HG02610 (cell line): ENCODE results near the gene ARHGAP15.
A peak's percentile ranks its signal among the peaks of the same experiment; 100 is the strongest.

Experiments used
- ATAC-seq: cut with Tn5 transposase; IDR thresholded peaks from one replicate; pipeline ENCODE4 v1.9.1; 2021; ENCODE audit warnings: mild to moderate bottlenecking, moderate library complexity; ENCODE audit not compliant: unreplicated experiment

ARHGAP15 gene

DNA sequence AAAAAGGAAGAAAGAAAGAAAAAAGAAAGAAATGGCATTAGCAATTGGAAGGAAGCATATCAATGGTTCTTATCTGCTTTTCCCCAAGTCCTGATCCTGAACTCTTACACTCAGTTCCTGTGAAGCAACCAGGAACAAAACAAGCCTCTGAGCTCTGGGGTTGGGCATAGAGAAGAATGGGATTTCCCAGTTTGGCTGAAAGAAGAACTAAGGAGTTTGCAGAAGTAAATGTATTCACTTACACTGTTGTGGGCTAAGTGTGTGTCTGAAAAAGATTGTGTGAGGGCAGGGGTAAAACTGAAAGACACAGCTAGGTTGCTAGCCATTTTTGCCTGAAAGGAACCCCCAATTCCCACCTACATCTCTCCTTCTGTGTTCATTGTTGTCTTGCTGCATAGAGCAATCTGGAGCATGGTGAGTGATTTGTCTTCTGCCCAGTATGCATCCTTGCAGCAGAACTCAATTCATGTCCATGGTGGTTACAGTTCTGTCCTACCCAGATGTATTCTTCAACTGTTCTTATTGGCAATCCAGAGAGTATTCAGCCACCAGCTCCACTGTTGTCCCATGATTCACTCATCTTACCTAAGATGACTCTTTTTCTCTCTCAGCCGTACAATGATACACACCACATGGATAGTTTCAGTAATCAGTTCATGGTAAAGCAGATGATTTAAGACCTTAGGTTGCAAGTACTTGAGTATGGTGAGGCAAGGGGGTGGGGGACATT lies 348.7 kb downstream of the ARHGAP15 start:
- peak; percentile 71 for ATAC-seq

DNA sequence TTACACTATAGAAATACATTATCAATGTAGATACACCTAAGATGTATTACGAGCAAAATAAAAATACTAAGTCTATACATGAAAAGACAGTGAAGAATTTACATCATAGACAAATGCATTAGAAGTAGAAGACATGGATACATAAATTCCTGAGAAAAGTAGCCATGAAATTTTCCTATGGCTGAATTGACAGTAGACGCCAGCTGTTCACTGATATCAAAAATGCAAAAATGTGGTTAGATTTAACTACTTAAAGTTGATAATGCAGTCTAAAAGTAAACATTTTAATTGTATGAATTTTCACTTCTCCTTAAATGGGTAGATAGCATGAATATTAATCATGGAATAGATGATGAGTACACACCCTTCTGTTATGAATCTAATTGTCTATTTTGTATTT lies 350.9 kb downstream of the ARHGAP15 start:
- no peak for ATAC-seq

DNA sequence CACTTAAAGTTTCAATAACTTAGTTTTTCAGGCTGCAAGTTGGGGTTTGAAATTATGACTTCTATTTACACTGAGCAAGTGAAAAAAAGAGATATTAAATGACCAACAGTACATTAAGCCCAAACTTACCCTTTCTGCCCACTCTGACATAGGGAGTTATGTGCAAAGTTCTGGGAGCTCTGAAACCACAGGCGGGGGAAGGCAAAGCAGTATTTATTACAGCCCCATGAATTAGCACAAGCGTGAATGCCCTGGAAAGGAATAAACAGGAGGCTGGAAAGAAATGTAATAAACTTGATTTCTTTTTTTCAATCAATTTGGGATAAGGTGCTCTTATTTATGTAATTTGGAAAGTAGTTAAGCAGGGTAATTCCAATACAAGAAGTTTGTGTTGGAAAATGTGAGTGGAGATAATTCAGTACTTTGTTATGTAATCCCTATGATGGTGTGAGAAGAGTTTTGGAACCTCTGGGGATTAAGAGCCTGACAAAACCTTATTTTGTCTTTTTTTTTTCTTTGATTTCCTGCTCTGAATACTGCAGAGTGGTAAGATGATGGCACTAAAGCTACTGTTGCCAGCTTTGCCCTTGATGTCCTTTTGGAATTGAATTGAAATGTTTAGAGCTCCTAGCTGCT lies 351.5 kb downstream of the ARHGAP15 start:
- ATAC-seq: no peak

DNA sequence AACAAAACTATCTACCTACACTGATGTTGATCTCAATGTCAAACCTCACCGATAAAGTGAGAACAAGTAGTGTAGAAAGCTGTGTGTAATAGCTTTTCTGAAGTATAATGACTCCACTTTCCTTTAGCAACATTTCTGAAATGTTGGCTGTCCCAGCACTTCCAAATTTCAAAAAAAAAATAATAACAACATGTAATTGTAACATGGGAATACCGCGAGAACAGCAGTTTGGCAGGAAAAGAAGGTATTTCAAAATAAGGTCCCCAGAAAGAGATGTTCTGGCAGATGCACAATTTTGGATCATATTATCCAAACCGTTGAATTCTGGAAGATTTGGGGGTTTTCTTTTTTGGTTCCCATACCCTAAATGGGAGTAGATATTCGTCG lies 352.0 kb downstream of the ARHGAP15 start:
- ATAC-seq: no peak

DNA sequence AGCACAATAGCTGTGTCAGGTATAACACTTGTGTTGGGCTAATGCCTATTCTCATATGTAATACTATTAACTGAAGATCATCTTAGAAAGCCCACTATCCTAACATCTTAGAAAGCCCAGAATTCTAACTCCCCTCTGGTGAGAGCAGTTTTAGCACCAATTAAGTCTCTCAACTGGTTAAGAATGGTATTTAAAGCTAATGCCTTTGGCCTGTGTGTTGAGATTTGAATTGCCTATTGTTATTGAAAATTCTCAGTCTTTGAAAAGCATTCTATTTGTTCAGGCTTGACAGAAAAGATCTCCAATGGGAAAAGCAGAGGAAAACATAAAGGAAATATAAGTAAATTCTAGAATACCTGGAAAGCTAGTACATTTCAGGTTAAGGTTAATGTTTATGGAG lies 352.5 kb downstream of the ARHGAP15 start:
- no peak for ATAC-seq

DNA sequence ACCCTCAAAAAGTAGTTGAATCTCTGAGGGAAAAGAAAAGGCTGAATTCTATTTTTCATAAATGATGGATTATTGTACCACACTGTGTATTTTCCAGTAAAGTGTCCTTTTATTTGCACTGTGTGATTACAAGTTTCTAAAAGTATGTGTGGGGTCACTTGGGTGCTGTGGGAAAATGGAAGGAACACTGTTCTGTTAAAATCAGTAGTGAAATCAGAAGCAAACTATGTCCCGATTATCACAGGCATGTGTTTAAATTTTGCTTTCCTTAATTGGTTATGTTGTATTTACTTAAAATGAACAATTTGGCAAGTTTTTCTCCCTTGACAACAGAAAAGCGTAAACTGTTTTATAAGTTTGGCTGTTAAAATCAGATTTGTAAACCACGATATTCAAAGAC lies 353.1 kb downstream of the ARHGAP15 start:
- ATAC-seq: no peak

DNA sequence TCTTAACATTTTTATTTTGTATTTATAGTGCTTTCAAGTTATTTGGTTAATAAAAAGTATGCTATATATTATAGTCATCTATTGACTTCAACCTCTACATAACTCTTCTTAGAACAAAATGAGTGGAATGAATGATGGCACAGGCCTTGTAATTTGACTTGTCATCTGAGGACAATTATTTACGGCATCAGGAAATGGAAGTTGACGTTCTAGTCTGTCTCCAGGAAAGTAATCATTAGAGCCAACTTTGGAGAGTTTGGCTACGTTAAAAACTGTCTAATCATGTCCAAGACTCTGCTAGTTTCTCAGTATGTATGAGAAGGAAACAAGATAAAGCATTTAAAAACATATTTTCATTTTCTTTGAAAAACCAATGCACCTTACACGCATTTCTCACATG lies 353.6 kb downstream of the ARHGAP15 start:
- ATAC-seq: no peak

DNA sequence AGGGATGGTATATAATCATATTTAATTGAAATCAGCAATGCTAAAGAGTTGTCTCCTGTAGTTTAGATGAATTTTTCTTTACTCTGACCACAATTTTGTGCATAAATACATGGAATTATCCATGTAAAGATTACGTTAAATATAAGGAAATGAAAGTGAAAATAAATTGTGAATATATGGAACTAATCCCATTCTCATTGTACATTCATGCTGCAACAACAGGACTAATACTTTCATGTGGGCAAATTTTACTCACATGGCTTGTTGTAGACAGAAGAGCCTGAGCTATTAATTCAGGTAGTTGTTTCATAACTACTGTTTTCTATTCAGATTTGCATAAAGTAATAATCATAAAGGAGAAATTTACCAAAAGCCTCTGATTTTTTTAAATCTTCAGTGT lies 357.8 kb downstream of the ARHGAP15 start:
- no peak for ATAC-seq

DNA sequence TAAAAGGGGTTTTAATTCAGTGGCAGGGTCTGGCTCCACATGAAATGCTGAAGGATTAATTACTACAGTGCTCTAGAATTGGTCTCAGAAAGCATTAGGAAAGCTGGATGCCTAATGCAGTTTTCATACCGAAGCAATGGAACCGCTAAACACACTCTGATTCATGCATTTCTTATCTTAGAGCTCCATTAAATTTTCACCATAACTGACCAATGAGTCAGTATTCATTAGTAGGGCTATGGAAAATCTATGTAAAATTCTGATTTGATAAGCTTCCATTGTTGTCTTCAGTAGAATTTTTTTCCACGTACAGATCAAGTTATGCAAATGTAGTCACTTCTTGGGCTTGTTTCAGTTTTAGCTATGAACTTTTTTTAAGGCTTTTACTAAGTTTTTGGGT lies 359.9 kb downstream of the ARHGAP15 start:
- ATAC-seq: no peak

DNA sequence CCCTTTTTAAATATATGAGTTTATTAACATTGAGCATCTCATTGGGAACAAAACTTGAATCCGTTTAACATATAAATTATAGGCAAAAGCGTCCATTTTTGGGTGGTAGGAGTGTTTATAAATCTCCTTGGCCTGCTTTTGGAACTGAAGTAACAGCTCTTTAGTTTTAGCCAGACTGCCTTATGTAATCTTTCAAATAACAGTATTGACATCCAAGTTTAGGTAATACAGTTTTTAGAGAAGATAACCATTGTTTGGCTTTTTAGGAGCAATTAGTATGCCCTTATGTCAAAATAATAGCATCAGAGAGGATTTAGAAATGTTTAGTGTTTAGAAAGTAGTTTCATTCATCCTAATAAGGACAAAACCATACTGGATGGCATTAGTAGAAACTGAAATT lies 361.9 kb downstream of the ARHGAP15 start:
- no peak for ATAC-seq

DNA sequence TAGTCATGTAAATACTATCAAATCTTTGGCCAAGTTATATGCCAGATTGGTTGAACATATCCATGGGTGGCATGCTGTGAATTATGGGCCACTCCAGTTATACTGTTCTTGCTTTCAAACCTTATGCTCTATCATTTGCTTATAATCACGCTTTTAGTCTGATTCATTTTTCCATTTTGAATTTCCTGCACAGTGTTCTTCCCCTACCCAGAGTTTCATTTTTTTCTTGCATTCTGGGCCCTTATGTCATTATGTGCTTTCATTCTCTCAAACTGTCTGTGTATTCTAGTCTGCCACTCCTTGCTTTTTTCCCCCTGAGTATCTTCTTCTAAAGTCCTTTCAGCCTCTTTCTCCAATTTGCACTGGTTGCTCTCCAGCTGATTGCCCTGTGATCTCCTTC lies 364.1 kb downstream of the ARHGAP15 start:
- ATAC-seq: no peak

DNA sequence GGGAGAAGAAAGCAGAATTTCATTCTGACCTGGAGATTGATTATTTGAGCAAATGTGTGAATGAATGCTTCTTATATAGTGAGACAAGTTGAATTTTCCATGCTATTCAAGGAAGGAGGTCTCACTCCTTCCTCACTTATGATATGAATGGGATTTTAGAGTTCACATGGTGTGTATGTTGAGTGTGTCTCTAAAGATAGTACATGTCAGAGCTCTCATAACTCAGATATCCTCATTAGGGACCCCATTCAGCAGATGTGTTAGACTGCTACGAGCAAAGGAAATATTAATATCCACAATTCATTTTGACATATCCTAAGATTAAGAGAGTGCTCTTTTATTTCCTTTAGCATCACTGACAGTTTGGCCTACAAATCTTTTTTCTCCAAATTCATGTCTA lies 368.5 kb downstream of the ARHGAP15 start:
- ATAC-seq: no peak

DNA sequence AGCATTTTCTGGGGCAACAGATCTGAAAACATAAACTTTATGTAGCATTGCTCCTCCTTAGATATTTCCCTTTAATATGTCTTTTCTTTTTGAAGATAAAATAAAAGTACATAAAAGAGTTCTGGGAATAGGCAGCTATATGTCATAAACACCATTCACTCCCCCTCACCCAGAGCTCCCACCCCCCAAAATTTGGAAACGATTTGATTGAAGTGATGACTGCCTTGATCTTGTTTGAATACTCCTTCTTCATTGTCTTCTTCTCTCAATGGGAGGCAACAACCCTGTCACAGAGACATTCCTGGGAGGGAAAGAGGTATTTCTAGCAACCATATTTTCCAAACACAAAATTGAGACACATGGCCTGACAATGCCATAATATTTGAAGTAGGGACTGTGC lies 369.3 kb downstream of the ARHGAP15 start:
- no peak for ATAC-seq

DNA sequence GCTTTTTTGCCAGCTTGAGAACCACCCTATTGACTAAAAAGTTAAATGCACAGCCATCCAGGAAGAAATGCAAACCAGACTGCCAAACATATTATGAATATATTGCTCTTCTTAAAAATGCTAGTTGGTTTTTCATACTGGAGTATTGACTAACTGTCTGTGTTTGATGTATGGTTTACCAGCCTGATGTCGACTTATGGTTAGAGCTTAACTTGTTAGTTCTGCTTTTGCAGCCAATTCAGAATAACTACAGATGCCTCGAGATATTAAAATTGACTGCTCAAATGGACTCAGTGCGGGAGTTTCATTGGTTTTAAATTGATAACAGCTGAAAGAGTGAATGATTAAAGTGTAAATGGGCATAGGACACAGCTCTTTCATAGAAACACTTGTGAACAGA lies 369.8 kb downstream of the ARHGAP15 start:
- no peak for ATAC-seq

DNA sequence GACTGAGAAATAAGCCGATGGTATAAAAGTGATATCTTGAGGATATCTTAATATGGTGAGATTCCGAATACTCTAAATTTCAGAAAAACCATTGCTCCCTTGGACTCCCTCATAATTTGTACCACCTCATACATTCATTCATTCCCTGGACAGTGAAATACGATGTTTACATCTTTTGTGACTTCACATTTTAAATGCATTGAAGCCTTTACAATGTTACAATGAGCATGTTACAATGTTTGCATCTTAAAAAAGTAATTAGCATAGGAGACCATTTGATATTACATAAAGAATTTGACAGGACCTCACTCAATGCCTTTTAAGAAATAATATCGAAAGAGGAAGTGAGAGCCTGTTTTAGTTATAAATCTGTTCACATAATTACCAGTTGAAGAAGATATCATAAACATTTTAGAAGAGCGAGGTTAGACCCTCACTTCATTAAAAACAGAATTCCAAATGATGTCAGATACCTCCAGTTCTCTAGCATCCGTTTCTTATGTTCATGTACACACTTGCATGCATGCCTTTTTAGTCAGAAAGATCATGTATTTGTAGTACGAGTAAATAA lies 372.0 kb downstream of the ARHGAP15 start:
- no peak for ATAC-seq

DNA sequence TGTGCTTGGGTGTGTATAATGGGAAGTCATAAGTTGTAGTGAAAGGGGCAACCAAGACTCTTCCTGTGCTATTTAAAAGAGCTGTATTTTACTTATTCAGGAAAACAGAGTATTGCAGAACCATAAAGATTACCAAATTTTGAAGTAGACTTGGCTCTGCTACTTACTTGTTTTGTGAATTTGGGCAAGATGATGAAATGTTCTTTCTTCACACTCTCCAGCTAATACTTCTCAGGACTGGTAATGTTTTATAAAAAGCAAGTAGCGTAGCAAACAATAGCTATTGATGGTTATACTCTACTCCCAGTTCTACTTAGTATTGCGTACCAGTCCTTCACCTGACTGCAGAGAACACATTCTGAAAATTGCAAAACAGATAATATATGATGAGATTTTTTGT lies 374.1 kb downstream of the ARHGAP15 start:
- ATAC-seq: no peak

DNA sequence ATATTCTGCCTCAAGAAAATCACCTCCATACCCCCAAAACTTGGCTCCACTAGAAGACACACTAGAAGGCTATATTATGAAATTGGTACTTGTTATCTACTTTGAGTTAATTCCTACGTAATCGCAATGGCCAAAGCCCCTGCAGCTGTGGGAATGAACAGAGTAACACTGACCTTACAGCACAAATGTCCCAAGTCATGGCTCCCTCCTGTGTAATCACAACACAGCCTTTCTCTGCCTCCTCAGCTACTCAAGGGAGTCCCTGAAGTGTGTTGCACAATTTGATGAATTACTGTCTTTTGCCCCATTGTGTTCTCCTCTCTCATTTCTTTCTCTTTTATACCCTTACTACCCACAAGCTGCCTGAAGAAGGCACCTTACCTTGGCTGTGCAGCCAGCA lies 375.2 kb downstream of the ARHGAP15 start:
- no peak for ATAC-seq

DNA sequence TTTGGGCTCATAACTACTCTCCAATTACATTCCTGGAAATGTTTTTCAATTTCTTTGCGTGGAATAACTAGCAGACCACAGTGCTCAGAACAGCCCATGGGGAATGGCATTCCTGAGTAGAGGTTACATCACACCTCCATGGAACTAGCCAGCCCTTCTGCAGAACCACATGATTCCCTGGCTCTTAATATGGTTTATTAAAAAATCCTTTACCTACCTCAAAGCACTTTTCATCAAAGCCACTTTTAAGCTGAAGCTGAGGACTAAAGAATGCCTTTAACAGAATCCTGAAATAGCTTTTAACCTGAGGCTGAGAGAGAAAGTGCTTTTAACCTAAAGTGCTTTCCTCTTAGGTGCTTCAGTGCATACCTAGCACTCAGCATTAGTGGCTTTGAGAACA lies 376.3 kb downstream of the ARHGAP15 start:
- no peak for ATAC-seq

DNA sequence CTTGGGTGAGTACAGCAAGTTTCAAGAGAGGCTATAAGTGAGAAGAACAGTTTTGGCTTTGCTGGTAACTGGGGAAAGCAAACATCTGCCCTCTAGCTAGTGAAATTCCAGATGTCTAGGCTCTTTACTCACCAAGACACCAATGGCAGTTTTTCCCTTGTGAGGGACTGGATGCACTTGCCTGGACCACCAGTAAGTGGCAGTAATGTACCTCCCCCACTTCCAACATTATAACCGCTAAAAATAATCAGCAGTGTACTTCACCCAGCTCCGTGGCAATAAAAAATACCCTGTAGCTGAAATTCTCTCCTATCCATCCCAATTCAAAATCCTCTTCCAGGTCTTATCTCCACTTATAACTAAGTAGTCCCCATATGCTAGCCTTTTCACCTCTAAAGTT lies 383.9 kb downstream of the ARHGAP15 start:
- peak; percentile 79 for ATAC-seq

DNA sequence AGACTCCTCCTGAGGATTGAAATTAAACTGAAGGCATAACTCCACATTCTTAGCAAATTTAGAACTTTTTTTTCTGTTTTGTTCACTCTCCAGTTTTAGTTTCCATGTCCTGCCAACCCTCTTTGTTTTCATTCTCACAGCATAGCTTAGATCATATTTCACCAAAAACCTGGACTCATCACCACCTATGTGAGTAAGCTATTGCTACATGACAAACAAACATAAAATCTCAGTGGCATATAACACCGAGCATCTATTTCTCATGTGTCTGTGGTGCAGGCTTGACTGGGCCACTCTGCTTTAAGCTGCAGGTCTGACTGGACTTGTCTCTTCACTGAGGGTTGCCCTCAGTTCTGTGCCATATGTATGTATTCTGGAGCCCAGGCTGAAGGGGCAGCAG lies 385.2 kb downstream of the ARHGAP15 start:
- no peak for ATAC-seq

DNA sequence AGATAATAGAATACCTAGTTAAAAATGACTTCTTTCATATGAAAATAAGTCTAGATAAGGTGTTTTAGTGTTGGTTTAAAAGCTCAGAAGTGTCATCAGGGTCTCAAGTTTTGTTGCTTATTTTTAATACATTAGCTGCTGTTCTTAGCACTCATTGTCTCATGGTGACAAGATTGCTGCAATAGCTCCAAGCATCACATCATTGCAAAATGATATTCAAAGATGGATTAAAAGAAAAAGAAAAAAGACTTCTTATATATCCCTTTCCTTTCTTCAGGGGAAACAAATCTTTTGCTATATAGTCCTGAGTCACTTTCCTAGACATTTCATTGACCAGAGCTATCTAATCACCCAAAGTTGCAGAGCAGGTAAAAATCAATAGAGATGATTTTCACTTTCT lies 386.1 kb downstream of the ARHGAP15 start:
- no peak for ATAC-seq

DNA sequence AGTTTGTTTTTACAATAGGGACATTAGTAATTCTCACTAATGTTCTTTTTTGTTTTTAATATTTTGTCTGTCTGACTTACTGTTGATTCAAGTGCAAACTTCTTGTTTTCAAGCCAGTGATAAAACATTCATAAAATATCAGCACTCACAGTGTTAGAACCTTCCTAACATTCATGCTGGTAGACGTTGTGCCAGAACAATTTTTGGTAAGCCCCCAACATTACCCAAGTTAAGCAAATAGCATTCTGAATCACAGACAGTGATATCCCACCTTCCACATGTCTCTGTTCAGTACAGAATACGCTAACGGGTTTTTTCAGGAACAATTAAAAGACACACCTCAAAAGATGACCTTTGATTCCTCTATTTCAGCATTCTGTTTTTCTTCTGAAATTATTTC lies 390.3 kb downstream of the ARHGAP15 start:
- no peak for ATAC-seq

DNA sequence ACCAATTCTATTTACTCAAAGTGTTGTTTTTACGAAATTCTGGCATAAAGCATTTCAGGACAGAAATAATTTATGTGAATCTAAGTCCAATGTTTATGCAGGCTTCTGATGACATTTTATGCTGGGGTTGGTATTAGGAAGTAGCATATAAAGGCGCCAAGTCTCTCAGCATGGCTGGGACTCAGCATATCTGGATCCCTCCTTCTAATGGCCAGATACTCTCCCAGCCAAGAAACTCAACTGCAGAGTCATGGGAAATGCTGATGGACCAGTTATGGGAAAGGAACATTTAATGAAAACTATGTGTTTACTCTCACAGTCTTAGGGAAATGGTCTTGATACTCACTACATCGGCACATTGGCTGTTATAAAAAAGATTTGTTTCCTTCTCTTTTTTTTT lies 392.2 kb downstream of the ARHGAP15 start:
- ATAC-seq: no peak
